GOT3 (cell line): ENCODE measurements around the gene CEP128.

Experiments used
- DNase-seq: peaks from one replicate; lab custom pipeline; 2025; ENCODE audit warnings: mixed read lengths; lab: John Stamatoyannopoulos, UW

CEP128 gene

DNA sequence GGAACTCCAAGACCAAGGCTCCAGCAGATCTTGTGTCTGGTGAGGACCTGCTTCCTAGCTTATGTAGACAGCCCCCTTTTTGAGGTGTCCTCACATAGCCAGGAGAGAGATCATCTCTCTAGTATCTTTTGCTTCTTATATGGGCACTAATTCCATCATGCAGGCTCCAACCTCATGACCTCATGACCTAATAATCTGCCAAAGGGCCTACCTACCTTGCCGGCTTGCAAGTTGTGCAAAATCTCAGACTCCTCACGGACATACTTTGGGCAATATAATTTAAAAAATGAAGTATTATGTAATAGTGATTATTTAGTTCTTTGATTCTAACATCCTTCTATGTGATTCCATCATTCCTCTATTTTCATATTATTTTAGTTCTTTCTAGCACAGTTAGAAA is 397.2 kb downstream of the CEP128 start:
- DNase-seq = no peak

DNA sequence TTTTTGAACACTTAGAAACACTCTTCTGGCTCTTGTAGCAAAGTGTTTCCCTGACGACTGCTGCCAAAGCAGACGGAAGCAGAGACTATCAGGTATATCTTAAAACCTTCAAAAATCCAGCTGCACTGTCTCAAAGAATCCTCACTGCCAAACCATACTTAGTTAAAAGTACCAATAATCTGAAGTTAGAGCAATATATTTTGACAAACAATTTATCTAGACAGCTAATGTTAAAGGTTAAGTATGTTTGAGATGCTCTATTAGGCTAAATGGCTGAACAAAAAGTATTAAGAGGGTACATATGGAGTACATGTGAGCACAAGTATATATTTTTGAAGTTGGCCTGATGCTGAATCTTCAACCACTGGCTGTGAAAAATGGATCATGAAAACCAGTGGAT is 398.3 kb downstream of the CEP128 start:
- DNase-seq = no peak

DNA sequence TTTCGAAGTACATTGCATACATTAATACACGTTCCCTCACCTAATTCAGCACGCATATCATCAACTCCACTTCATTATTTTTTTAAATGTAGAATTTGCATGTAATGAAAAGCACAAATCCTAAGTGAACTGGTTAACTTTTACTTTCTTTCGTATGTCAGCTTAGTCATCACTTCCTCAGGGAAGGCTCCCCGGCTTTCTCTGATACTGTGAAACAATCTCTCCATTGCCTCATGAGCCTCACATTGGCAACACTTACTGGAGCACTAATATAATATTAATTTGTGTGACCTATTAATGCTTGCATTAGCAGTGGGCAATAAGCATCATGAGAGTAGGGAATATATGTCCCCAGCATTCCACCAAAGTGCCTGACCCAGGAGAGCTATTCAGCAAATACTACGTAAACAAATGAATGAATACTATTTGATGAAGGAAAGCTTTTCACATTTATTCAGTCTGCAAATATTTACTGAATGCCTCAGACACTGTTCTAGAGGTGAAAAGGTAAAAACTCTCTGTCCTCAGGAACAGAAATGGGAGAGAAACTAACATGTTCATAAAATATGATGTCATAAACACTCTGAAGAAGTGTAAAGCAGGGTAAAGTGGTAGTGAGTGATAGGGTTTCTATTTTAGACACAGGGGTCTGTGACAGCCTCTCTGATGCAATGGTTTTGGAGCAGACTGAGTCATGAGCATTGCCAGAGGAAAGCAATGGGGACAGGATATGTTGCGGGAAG is 402.7 kb downstream of the CEP128 start:
- DNase-seq = no peak

DNA sequence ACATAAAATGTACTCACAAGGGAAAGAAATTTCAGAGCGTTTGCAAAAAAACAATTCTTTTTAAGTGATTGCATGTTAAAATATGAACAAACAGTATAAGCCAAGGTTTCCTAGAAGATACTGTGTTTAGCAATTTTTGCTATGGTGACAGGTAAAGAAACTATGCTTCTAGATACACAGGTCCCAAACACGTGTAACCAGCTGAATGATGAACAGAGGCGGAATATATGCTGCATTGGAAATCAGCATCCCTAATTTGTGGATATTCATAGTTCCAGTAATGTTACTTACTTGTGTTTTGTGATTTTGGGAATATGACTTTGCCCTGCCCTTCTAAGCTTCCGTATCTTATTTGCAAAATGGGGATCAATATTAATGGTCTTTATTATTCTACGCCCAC is 403.9 kb downstream of the CEP128 start:
- DNase-seq = no peak

DNA sequence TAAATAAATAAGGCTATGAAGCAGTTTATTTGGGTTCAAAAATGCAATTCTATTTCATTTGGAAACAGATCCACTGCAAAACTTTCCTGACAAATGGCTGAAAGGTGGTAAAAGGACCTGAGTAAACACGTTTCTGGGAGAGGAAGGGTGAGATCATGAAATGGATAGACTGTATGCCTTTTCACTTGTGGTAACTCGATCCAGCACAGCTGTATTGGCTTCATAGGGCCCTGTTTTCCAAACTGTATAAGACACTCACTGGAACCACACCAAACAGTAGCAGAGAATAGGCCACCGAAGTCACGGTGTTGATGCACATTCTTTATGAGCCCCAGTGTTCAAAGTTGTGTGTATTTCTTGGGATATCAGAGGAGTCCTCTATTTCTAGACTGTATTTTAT is 405.1 kb downstream of the CEP128 start:
- DNase-seq = no peak

DNA sequence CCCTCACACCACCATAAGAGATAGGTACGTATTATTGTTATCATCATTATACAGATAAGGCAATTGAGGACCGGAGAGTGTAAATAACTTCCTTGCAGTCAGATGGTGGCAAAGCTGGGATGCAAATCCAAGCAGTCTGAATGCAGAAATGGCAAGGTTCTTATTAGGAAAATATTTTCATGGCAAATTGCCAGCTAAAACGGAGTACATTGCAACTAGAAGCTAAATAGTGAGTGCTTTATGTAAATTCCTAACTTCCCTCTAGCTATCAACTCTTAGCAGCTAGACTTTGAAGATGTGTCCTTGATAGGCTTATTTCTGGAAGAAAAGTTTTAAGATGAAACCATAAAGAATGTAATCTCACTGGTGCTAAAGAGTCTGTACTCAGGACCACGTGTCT is 406.4 kb downstream of the CEP128 start:
- no peak for DNase-seq

DNA sequence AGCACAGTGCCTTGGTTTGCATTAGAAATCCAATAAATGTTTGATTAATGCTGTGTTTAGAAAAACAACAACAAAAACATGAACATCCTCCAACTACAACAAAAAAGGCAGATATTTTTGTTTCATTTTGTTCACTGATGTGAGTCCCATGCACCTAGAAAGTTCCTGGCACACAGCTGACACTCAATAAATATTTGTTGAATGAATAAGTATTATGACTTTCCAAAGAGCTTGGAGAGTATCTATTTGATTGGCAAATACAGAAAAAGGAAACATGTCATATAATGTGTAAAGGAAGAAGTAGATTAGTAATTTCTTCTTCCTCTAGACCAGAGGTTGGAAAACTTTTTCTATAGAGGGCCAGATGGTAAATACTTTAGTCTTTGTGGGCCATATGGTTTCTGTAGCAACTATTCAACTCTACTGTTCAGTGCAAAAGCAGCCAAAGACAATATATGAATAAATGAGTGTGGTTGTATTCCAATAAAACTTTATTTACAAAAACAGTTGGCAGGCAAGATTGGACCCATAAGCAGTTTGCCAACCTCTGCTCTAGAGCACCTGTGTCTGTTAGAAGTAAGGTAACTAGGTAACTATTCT is 417.9 kb downstream of the CEP128 start:
- no peak for DNase-seq

DNA sequence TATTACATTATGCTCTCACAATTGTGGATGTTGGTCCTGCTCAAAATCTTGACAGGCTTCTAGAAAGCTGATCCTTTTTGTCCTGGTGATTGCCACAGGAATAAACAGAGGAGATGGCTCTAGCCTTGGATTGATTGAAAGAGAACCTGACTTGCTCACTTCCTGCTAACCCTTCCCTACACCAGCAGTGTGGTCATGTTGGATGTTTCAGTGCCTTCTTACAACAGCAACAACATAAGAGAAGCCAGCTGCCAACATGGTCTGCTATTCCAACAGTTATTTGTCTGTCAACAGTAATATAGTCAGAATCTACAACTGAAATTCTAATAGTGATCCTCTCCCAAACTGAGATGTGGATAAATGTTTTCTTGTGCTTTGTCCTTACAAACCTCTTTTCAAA is 418.6 kb downstream of the CEP128 start:
- no peak for DNase-seq

DNA sequence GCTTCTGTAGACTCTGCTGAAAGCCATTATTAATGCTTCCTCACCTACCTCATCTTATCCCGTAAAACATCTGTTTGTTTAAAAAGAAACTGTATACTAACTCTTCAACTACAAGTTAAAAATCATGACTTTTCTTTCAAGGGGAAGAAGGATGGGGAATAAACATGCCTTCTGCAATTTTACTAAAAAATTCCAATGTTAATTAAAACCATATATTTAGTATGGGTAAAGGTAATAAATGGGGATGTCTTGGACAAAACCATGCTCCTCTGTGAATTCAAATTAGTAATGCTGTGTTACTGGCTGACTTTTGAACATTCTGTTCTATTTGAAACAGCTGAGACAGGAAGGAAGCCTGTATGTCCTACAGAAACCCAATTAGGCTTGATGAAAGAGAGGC is 419.1 kb downstream of the CEP128 start:
- DNase-seq = no peak

DNA sequence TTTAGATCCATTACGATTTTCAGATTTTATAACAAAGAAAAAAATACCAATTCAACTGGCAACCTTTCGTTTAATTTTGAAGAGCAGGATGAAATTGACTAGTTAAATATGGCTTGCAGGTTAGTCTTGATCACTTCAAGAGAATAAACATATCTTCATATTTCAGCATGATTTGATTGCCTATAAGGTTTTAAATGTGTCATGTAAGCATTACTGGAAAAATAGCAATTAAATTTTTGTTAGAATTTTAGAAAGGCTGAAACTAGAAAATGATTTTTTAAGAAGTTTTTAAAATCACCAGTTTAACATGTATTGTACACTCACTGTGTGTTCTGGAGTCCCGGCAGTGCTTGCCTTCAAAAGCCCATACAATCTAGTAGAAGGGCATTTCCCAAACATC is 420.1 kb downstream of the CEP128 start:
- no peak for DNase-seq

DNA sequence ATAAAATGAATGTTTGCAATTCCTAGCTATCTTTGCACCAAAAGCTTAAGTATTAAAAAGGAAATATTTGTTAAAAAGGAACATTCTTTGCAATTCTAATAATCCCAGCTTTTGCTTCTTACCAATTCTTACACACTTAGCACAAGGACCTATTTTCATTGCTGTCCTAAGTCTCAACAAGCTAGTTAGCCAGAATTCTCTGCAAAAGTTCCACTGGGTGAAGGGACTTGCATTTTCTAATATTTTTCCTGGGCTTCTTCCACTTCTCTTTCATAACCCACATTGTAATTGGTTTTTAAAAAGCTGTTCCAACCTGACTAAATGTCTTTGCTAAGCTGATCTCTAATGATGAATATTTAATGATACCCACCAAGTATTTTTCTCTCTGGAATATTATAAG is 422.5 kb downstream of the CEP128 start:
- no peak for DNase-seq

DNA sequence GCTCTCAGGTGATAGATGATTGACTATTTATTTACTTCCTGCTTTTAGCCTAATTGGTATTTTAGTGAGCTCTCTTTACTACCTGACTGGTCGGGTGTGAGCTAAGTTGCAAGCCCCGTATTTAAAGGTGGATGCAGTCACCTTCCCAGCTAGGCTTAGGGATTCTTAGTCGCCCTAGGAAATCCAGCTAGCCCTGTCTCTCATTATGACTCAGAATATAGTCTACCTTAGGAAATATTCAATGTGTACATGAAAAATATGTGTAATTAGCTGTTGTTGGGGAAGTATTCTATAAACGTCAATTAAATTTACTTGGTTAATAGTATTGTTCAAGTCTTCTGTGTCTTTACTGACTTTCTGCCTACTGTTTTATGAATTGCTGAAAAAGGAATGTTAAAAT is 423.4 kb downstream of the CEP128 start:
- no peak for DNase-seq

DNA sequence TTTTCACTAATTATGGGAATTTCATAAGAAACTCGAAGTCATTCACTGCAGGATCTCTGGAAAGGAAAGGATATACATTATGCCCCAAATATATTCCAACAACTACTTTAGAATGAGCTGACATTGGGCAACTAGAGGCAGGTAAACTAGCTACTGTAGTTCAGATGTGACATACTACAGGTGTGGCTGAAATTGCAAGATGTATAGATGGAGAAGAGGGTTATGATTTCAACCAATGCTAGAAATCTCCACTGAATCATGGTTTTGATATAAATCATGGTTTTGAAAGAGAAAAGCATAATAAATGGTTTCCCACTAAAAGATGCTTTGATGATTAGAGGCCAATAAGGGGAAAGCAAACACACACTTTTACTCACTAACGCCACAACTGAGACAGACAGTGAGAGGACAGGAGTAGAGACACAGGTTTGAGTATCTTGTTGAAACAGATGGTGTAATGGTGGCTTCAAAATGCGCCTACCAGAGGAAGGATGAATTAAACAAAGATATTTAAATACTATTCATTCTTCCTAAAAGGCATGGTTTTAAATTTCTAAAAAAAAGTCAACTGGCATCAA is 434.2 kb downstream of the CEP128 start:
- DNase-seq = no peak

DNA sequence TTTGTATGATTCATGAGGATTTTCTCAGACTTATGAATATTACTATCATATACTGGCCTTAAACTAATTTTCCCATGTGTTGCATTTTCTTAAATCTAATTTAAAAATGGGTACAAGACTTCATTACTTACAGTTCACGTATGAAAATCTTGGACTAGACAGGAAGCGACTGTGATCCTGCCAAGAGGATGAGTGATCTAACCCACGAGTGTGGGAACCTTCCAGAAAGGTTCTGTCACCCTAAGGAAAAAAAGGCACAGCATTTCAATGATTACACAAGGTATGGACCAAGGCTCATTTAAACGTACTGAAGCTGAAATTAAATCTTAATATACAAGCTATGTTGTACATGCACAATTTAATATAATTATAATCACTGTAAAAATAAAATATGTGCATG is 436.8 kb downstream of the CEP128 start:
- DNase-seq = no peak

DNA sequence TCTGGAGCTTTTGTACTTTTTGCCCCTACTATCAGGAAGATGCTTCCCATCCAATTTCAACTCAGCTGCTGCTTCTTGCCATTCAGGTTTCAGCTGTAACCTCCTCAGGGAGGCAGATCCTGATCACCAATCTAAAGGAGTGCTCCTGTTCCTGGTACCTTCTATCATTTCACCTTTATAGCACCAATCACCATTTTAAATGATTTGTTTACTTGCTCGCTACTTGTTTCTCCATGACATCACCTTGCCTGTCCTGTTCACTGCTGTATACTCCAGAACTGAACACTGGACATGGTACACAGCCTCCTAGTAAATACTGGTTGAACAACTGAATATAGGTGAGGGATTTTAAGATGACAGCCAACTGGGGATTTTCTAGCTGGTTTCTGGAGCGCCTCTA is 443.0 kb downstream of the CEP128 start:
- DNase-seq = no peak

DNA sequence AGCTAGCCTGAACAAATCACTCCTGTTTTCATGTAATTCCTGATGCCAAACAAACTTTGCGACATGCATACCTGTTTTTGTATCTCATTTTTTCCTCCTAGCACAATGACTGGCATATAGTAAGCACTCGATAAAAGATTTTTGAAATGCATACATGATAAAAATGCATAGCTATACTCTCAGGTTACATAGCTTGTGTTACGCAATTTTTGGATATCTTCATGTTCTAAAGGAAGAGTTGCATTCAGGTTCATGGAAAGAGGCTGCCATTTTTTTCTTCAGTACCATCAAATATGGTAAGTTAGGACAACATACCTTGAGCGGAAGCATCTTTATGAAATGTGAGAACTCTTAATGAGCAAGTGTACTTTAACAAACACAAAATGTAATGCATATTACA is 445.4 kb downstream of the CEP128 start:
- no peak for DNase-seq

DNA sequence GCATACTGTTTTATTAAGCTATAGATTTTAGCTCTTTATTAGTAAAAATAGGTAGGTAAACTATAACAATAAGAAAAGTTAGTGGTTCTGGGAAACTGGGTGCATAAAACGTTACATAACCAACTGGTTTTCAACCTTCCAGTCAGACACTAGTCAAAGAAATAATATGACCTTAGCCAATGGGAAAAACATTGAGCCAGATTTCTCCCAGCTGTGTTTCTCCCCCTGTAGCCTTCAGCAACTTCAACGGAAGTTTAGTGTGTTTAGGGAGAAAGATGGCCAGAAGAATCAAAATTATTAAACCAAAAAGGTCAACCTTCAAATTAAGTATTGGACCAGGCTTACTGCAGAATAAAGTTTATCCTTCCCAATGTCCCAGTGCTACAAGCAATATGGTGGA is 446.8 kb downstream of the CEP128 start:
- no peak for DNase-seq

DNA sequence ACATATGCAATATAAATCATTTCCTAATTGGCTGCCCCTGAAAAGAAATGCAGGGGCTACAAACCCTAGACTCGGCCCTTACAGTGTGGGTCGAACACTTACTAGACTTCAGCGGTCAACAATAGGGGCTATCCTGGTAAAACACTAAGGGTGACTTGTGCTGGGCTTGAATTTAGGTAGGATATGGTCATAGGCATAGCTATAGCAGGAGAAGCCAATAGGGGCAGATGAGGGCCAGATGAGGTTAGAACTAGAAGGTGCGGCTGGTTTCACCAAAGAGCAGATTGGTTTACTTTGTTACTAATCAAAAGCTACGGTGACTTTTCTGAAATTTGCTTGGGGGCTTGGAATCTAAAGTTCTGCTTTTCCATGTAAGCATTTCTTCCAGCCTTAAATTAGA is 447.9 kb downstream of the CEP128 start:
- DNase-seq = no peak

DNA sequence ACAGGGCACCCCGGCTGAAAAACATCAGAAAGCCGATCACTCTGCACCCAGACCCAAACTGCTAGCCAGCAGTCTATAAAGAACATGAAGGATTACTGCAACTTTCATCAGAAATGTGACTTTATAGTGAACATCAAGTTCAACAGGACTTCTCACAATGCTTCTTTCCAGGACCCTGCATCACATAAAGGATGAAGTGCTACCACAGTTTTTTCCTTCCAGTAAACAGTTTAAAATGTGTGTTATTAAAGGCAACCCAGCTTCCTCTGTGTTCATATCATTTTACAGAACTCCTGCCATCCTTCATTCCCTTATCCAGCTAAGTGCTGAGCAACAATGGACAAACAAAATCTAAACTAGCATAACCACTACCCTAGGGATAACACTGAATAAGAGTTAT is 449.9 kb downstream of the CEP128 start:
- no peak for DNase-seq

DNA sequence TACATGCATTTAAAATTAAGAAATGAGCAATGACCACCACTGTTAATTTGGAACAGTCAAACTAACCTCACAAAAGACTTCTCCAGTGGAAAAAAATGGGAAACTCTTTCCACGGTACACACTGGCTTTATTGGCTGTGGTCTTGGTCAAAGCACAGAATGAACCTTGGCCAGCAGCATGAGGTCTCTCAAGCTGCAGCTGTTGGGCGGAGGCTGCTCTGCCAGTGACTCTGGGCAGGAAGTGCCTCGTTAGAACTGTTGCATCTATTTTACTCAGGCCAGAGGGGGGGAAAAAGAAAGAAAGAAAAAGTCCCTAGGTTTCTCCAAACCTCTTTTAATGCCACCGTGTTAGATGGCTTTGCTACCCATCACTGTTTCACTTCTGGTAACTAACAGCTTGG is 450.4 kb downstream of the CEP128 start:
- DNase-seq = no peak

DNA sequence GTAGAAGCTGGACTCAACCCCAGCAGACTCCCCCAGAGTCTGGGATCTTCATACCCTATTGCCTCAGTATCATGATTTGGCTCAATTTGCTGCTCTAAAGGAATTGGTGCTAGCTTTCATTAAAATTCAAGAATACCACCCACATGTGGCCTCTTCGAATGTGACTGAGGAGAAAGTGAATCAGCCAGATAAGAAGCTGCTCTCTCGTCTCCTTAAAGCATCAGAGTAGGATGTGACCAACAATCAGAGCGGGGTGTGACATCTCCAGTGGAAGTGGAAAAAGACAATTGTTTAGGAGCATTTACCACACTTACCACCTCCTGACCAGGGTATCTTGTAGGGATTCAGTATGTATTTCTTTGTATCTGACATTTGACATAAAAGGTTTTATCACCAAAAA is 452.0 kb downstream of the CEP128 start:
- no peak for DNase-seq

DNA sequence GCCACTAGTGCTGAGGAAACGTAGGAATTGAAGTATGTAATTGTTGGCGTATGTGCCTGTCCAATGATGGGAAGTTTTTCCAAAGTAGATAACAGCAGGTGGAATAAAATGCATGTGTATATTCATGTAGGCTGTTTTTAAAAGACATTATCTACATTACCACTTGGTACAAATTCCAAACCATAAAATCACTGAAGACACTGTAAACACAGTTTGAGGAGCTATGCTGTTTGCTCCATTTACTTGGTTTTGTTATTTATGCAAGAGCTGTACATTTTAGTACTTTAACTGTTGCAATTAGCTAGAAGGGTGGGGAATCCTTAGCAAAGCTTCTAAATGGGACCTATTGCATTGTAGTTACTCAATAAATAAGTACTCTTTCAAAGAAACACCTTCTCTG is 455.8 kb downstream of the CEP128 start:
- DNase-seq = no peak

DNA sequence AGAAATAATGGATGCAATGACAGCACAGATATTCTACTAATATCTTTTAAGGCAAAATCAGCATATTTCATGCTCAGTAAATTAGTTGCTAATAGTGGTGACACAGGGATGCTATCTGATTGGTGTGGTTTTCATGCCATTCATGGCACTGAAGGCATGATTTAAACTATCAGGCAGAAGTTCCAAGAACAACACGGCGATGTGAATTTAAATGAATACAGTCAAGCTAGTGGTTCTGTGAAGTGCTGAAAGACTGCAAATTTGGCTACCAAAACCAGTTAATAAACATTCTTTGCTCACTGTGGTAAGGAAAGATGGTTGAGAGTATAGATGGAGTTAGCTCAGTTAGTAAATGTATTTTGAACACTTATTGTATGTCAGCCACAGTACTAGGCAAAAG is 458.2 kb downstream of the CEP128 start:
- DNase-seq = no peak
